GM23248 (cell line): ENCODE measurements around the gene CAMK2D. TPM values are rescaled to one million over a fixed set of nuclear protein-coding genes. Genes with fewer than 3 reads are reported as not detected.

Source experiments
- DNase-seq: peaks from one replicate; pipeline ENCODE4 v3.0.0-alpha.2; 2015
- H2AFZ ChIP-seq: fragments of 200-600 bp; sonication (generic); 2 replicates; pipeline ENCODE4 v1.6.1; 2016; ENCODE audit warnings: antibody characterized with exemption
- H3F3A ChIP-seq: fragments of 200-600 bp; sonication (generic); 2 replicates; pipeline ENCODE4 v1.6.1; 2016; ENCODE audit warnings: mild to moderate bottlenecking, antibody characterized with exemption, mixed run types; ENCODE audit not compliant: insufficient read depth
- H3K27ac ChIP-seq: fragments of 200-600 bp; sonication (generic); 2 replicates; pipeline ENCODE4 v1.5.1; 2016; ENCODE audit warnings: mild to moderate bottlenecking
- H3K27me3 ChIP-seq: fragments of 200-600 bp; sonication (generic); replicated peaks from 2 replicates; pipeline ENCODE4 v1.6.1; 2016; ENCODE audit warnings: mild to moderate bottlenecking; ENCODE audit not compliant: insufficient read depth
- H3K36me3 ChIP-seq: fragments of 200-600 bp; sonication (generic); 2 replicates; pipeline ENCODE4 v1.6.1; 2016; ENCODE audit warnings: low read depth, mild to moderate bottlenecking
- H3K4me1 ChIP-seq: fragments of 200-600 bp; sonication (generic); 2 replicates; pipeline ENCODE4 v1.6.1; 2016; ENCODE audit warnings: mild to moderate bottlenecking; ENCODE audit not compliant: insufficient read depth
- H3K4me2 ChIP-seq: fragments of 200-600 bp; sonication (generic); one replicate; pipeline ENCODE4 v1.6.1; 2016; ENCODE audit warnings: mild to moderate bottlenecking; ENCODE audit not compliant: unreplicated experiment
- H3K4me3 ChIP-seq: fragments of 200-600 bp; sonication (generic); 2 replicates; pipeline ENCODE4 v1.5.1; 2016; ENCODE audit warnings: mild to moderate bottlenecking
- H3K79me2 ChIP-seq: fragments of 200-600 bp; sonication (generic); 2 replicates; pipeline ENCODE4 v1.6.1; 2016; ENCODE audit warnings: mild to moderate bottlenecking; ENCODE audit not compliant: insufficient read depth
- H3K9ac ChIP-seq: fragments of 200-600 bp; sonication (generic); 2 replicates; pipeline ENCODE4 v1.6.1; 2016; ENCODE audit warnings: mild to moderate bottlenecking
- H3K9me2 ChIP-seq: fragments of 200-600 bp; sonication (generic); 2 replicates; pipeline ENCODE4 v1.6.1; 2016; ENCODE audit warnings: mixed run types, mild to moderate bottlenecking, moderate library complexity; ENCODE audit not compliant: insufficient read depth
- H3K9me3 ChIP-seq: fragments of 200-600 bp; sonication (generic); one replicate; pipeline ENCODE4 v1.6.1; 2017; ENCODE audit warnings: low read depth
- H4K20me1 ChIP-seq: fragments of 200-600 bp; sonication (generic); 2 replicates; pipeline ENCODE4 v1.6.0; 2016; ENCODE audit not compliant: insufficient read depth
- EZH2 ChIP-seq: fragments of 200-600 bp; sonication (generic); IDR thresholded peaks from 2 replicates; pipeline ENCODE4 v1.6.1; 2018; ENCODE audit warnings: antibody characterized with exemption, mild to moderate bottlenecking; ENCODE audit not compliant: insufficient read depth, poor library complexity, severe bottlenecking
- EZH2phosphoT487 ChIP-seq: fragments of 200-600 bp; sonication (generic); IDR thresholded peaks from 2 replicates; pipeline ENCODE4 v1.6.1; 2018; ENCODE audit warnings: antibody characterized with exemption, moderate library complexity, mild to moderate bottlenecking, low read depth; ENCODE audit not compliant: insufficient read depth
- WGBS, 2 experiments: methylation state at CpG; one replicate each; pipeline ENCODE4 v1.1.6; 2015 to 2017; ENCODE audit warnings: low lambda C conversion rate in 2 of 2, low coverage in 1 of 2; ENCODE audit errors: missing lambda C conversion rate in 2 of 2; 5-methylcytosine and 5-hydroxymethylcytosine counted together
- in situ Hi-C: fragments of 300-500 bp; cut with MboI; formaldehyde crosslinking; loops from 2 replicates; pipeline ENCODE4 v1.15.0; 2020
- polyA plus RNA-seq: library from polyadenylated mRNA; unstranded; fragments of >200 nt; fragmentation: Nextera tagmentation; extraction: Ambion mirVana; gene quantifications from 2 replicates; pipeline ENCODE4 v1.2.1, GENCODE V29; 2016
- total RNA-seq: library from RNA; depleted of rRNA; stranded (reverse); fragments of >200 nt; shearing (Covaris generic); gene quantifications from 2 replicates; pipeline ENCODE4 v1.2.3, GENCODE V29; 2014

The CAMK2D gene
- total and polyA plus RNA-seq, 2 experiments from 2014 or later: 78.8 to 94.5 TPM

GRCh38 chr4:113471146-113471860 is 290.2 kb downstream of the CAMK2D start:
- DNase-seq: peak; percentile 75
- peak overlapping the region; percentile 38 for H3K9ac ChIP-seq
- 47 to 57% methylated on average over 4 of the region's 4 CpGs for WGBS, 2 experiments
- peaks cover 4% of the 10 kb centered on the region; the same call in 1 of the 2 replicates for H3K36me3 ChIP-seq
- in situ Hi-C loops: no loop called here
- H3F3A ChIP-seq: peaks cover 86% of the 10 kb centered on the region
- no peaks in the 10 kb centered on the region for H4K20me1 ChIP-seq
- no peaks in the 10 kb centered on the region for H3K9me2 ChIP-seq
- H3K27me3 ChIP-seq: no peaks in the 10 kb centered on the region
- H3K9me3 ChIP-seq: no peaks in the 10 kb centered on the region
- no peaks in the 10 kb centered on the region for H3K79me2 ChIP-seq
- H3K27ac ChIP-seq: peak overlapping the region; percentile 92
- TF ChIP-seq EZH2phosphoT487 (no peak), EZH2 (no peak)
- H3K4me3 ChIP-seq: no peak overlapping the region
- H3K4me2 ChIP-seq: peak overlapping the region; percentile 9
- H2AFZ ChIP-seq: no peak overlapping the region
- peaks cover 86% of the 10 kb centered on the region for H3K4me1 ChIP-seq

DNA sequence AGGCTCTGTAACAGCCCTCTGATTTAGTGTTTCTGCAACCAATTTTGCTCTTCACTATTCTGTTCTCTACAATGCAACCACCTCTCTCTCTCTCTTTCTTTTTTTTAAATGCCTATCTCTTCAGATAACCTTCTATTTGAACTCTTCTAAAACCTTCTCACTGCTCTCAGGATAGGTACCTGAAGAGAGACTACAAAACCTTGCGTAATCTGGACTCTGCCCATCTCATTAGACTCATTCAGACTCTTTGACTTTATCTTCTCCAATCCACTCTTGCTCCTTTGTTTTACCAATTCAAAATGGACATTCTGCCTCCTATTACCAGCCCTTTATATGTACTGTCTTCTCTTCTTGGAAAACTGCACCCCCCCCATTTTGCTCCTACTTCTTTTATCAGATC is 291.6 kb downstream of the CAMK2D start:
- Histone ChIP-seq H2AFZ (no peak overlapping the region), H3K79me2 (no peaks in the 10 kb centered on the region), H3K36me3 (peaks cover under 1% of the 10 kb centered on the region; the same call in 1 of the 2 replicates), H3K4me3 (no peak overlapping the region), H3F3A (peaks cover 73% of the 10 kb centered on the region), H3K9me3 (no peaks in the 10 kb centered on the region), H3K27ac (peak overlapping the region; percentile 99), H3K4me1 (peaks cover 72% of the 10 kb centered on the region), H3K9ac (peak overlapping the region; percentile 79; the same call in 1 of the 2 replicates), H3K4me2 (no peak overlapping the region), H3K27me3 (no peaks in the 10 kb centered on the region), H3K9me2 (no peaks in the 10 kb centered on the region), H4K20me1 (no peaks in the 10 kb centered on the region)
- TF ChIP-seq EZH2 (no peak), EZH2phosphoT487 (no peak)
- 95 to 100% methylated on average over 1 of the region's 1 CpG for WGBS, 2 experiments
- in situ Hi-C loops: no loop called here
- DNase-seq: no peak

- in situ Hi-C loops: no loop called here
- no peaks in the 10 kb centered on the region for H3K9me3 ChIP-seq
- H3K9me2 ChIP-seq: no peaks in the 10 kb centered on the region
- peaks cover 65% of the 10 kb centered on the region for H3K4me1 ChIP-seq
- DNase-seq: peak; percentile 45
- no peak overlapping the region for H3K4me3 ChIP-seq
- TF ChIP-seq EZH2phosphoT487: no peak
- TF ChIP-seq EZH2: no peak
- H3K4me2 ChIP-seq: peak overlapping the region; percentile 66
- peaks cover 10% of the 10 kb centered on the region; the same call in 1 of the 2 replicates for H3K36me3 ChIP-seq
- WGBS, 2 experiments: 98 to 100% methylated on average over 1 of the region's 1 CpG
- peaks cover 66% of the 10 kb centered on the region for H3F3A ChIP-seq
- H3K27ac ChIP-seq: peak overlapping the region; percentile 99
- H3K79me2 ChIP-seq: no peaks in the 10 kb centered on the region
- H4K20me1 ChIP-seq: no peaks in the 10 kb centered on the region
- H2AFZ ChIP-seq: no peak overlapping the region
- H3K9ac ChIP-seq: peak overlapping the region; percentile 79
- H3K27me3 ChIP-seq: no peaks in the 10 kb centered on the region
Observed at GRCh38 chr4:113469023-113469390, 292.5 kb downstream of the CAMK2D start.

DNA sequence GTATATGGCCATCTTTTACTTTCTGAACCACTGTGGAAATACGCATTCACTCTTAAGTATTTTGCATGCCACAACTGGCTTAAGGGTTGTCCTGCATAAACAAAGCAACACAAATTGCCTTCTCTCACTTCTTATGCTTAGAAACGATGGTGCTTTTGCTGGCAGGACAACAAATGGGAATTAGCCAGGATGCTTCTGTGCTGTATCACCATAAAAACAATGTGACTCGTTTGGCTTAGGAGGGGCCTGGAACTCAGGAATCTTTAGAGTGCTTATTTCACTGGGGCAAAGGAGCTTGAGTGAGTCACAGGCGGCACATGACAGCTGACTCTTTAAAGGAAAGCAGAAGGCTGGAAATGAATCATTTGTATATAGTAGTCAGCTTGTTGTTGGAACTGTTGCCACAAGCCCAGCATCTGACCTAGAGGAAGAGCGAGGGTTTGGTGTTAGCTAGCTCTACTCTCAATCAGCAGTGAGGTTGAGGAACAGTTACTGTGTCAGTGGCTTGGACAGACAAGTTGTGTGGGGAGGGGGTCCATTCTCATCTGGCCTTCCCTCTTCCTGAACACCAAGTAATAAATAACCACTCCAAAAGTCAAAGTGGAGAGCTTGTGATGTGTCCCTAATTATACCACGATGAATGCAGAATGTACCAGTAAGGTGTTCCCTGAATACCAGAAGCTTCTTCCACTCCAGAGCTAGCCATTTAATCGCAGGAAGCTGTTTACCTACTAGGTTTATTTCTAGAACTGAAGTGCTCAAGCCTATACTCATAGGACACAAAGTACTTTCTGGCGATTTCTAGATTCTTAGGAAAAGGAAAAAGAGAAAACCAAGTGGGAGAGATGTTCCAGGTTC is 293.1 kb downstream of the CAMK2D start:
- Histone ChIP-seq H2AFZ (0 out of 2 replicates have a peak overlapping the region, but pooled peaks have one; percentile 24), H3K27ac (peak overlapping the region; percentile 99), H3K4me2 (peak overlapping the region; percentile 85), H3K27me3 (no peaks in the 10 kb centered on the region), H4K20me1 (no peaks in the 10 kb centered on the region), H3K4me1 (peaks cover 61% of the 10 kb centered on the region), H3K9me2 (no peaks in the 10 kb centered on the region), H3K4me3 (peak overlapping the region; percentile 62), H3K9ac (peak overlapping the region; percentile 91), H3K36me3 (peaks cover 15% of the 10 kb centered on the region; the same call in 1 of the 2 replicates), H3K9me3 (no peaks in the 10 kb centered on the region), H3K79me2 (no peaks in the 10 kb centered on the region), H3F3A (peaks cover 63% of the 10 kb centered on the region)
- peak; percentile 99 for DNase-seq
- WGBS, 2 experiments: 7 to 11% methylated on average over 8 of the region's 8 CpGs
- no peak for TF ChIP-seq EZH2phosphoT487
- no peak for TF ChIP-seq EZH2
- in situ Hi-C loops: no loop called here
